WTC11 (cell line): ENCODE results near the gene COBL. TPM values are rescaled to one million over a fixed set of nuclear protein-coding genes. Genes with fewer than 3 reads are reported as not detected.

Source experiments
- ATAC-seq: fragments of 200-7000 bp; cut with Tn5 transposase; 2 replicates; pipeline ENCODE4 v1.10.0; 2021; ENCODE audit warnings: mild to moderate bottlenecking, moderate library complexity
- CTCF ChIA-PET: fragments of 300-600 bp; sonication (Branson Sonifier 250); formaldehyde crosslinking; loops from one replicate; lab custom pipeline; 2021; ENCODE audit warnings: antibody characterized with exemption; lab: Charles Lee
- POLR2A ChIA-PET: fragments of 350-600 bp; sonication (Branson Sonifier 250); formaldehyde crosslinking; loops from one replicate; lab custom pipeline; 2021; ENCODE audit warnings: antibody characterized with exemption; lab: Charles Lee
- DNase-seq: peaks from one replicate; pipeline ENCODE4 v3.0.0; 2021; ENCODE audit warnings: low spot score
- H3K27ac Mint-ChIP-seq: 2 replicates; pipeline ENCODE4 v1.8.0; 2021; ENCODE audit warnings: mixed read lengths
- H3K27me3 Mint-ChIP-seq: 2 replicates; pipeline ENCODE4 v1.8.0; 2021; ENCODE audit warnings: low read depth, mild to moderate bottlenecking, moderate library complexity, mixed read lengths
- H3K36me3 Mint-ChIP-seq: 2 replicates; pipeline ENCODE4 v1.8.0; 2021; ENCODE audit warnings: mixed read lengths
- H3K4me1 Mint-ChIP-seq: 2 replicates; pipeline ENCODE4 v1.8.0; 2022; ENCODE audit warnings: mixed read lengths
- H3K4me3 Mint-ChIP-seq: 2 replicates; pipeline ENCODE4 v1.8.0; 2021; ENCODE audit warnings: mild to moderate bottlenecking, moderate library complexity, mixed read lengths
- H3K9me3 Mint-ChIP-seq: 2 replicates; pipeline ENCODE4 v1.8.0; 2021; ENCODE audit warnings: mixed read lengths
- E2F1 ChIP-seq: sonication (generic); formaldehyde crosslinking; IDR thresholded peaks from 2 replicates; pipeline ENCODE4 v1.8.0; 2022; ENCODE audit warnings: mild to moderate bottlenecking, missing genetic modification reagents
- FOXP4 ChIP-seq: sonication (generic); formaldehyde crosslinking; IDR thresholded peaks from 2 replicates; pipeline ENCODE4 v1.8.0; 2022; ENCODE audit warnings: mild to moderate bottlenecking, missing genetic modification reagents
- JAZF1 ChIP-seq: fragments of 250-450 bp; sonication (Bioruptor Pico); IDR thresholded peaks from 2 replicates; pipeline ENCODE4 v1.9.0; 2021; ENCODE audit warnings: moderate library complexity, mild to moderate bottlenecking, inconsistent platforms
- NFE2L1 ChIP-seq: sonication (generic); formaldehyde crosslinking; IDR thresholded peaks from 2 replicates; pipeline ENCODE4 v1.8.1; 2023; ENCODE audit warnings: missing genetic modification reagents
- NR1H2 ChIP-seq: sonication (generic); formaldehyde crosslinking; IDR thresholded peaks from 2 replicates; pipeline ENCODE4 v1.9.0; 2021; ENCODE audit warnings: mild to moderate bottlenecking, moderate library complexity, missing genetic modification reagents
- PRDM15 ChIP-seq: sonication (generic); formaldehyde crosslinking; IDR thresholded peaks from 2 replicates; pipeline ENCODE4 v1.8.0; 2022; ENCODE audit warnings: missing genetic modification reagents
- RORB ChIP-seq: fragments of 250-450 bp; sonication (Bioruptor Pico); IDR thresholded peaks from 2 replicates; pipeline ENCODE4 v1.9.0; 2021; ENCODE audit warnings: mild to moderate bottlenecking
- TEAD4 ChIP-seq: sonication (generic); formaldehyde crosslinking; IDR thresholded peaks from 2 replicates; pipeline ENCODE4 v1.8.0; 2022; ENCODE audit warnings: mild to moderate bottlenecking, missing genetic modification reagents
- TP53 ChIP-seq: sonication (generic); formaldehyde crosslinking; IDR thresholded peaks from 2 replicates; pipeline ENCODE4 v1.8.1; 2023; ENCODE audit warnings: mild to moderate bottlenecking, missing genetic modification reagents
- ZNF263 ChIP-seq: sonication (generic); formaldehyde crosslinking; IDR thresholded peaks from 2 replicates; pipeline ENCODE4 v1.8.1; 2022; ENCODE audit warnings: low read depth, mild to moderate bottlenecking, moderate library complexity, missing genetic modification reagents
- ZNF416 ChIP-seq: fragments of 250-450 bp; sonication (Bioruptor Pico); IDR thresholded peaks from 2 replicates; pipeline ENCODE4 v1.9.0; 2021; ENCODE audit warnings: mild to moderate bottlenecking, inconsistent platforms
- total RNA-seq: library from RNA; stranded (reverse); gene quantifications from 3 replicates; pipeline ENCODE4 v1.2.3, GENCODE V29; 2021
- TF ChIP-seq, protein P1 (sequence below): fragments of 250-450 bp; sonication (Bioruptor Pico); IDR thresholded peaks from 2 replicates; pipeline ENCODE4 v1.9.0; 2021; ENCODE audit warnings: mild to moderate bottlenecking, borderline replicate concordance
- TF ChIP-seq, protein P2 (sequence below): sonication (generic); formaldehyde crosslinking; IDR thresholded peaks from 2 replicates; pipeline ENCODE4 v1.8.1; 2022; ENCODE audit warnings: low read depth, missing genetic modification reagents, borderline replicate concordance

Gene COBL
- total RNA-seq, 1 experiment from 2014 or later, result 36.5 TPM

- CTCF ChIA-PET, result interaction anchor here (1.1 to 1.7 kb wide), 2 partner anchors 90 to 91 kb away, joined by 4 to 5 read pairs; no protein-coding TSS in a partner anchor
- Mint-ChIP-seq H3K27me3 (no peaks in the 10 kb centered on the region), H3K27ac (no peak overlapping the region), H3K36me3 (no peaks in the 10 kb centered on the region), H3K9me3 (no peaks in the 10 kb centered on the region), H3K4me3 (no peak overlapping the region), H3K4me1 (peaks cover 21% of the 10 kb centered on the region)
- no peak for TF ChIP-seq FOXP4 (CRISPR knock-in tag)
- TF ChIP-seq RORB, result no peak
- TF ChIP-seq ZNF416 (CRISPR knock-in tag), result no peak
- TF ChIP-seq ZNF263 (CRISPR knock-in tag), result no peak
- TF ChIP-seq, protein P1, sequence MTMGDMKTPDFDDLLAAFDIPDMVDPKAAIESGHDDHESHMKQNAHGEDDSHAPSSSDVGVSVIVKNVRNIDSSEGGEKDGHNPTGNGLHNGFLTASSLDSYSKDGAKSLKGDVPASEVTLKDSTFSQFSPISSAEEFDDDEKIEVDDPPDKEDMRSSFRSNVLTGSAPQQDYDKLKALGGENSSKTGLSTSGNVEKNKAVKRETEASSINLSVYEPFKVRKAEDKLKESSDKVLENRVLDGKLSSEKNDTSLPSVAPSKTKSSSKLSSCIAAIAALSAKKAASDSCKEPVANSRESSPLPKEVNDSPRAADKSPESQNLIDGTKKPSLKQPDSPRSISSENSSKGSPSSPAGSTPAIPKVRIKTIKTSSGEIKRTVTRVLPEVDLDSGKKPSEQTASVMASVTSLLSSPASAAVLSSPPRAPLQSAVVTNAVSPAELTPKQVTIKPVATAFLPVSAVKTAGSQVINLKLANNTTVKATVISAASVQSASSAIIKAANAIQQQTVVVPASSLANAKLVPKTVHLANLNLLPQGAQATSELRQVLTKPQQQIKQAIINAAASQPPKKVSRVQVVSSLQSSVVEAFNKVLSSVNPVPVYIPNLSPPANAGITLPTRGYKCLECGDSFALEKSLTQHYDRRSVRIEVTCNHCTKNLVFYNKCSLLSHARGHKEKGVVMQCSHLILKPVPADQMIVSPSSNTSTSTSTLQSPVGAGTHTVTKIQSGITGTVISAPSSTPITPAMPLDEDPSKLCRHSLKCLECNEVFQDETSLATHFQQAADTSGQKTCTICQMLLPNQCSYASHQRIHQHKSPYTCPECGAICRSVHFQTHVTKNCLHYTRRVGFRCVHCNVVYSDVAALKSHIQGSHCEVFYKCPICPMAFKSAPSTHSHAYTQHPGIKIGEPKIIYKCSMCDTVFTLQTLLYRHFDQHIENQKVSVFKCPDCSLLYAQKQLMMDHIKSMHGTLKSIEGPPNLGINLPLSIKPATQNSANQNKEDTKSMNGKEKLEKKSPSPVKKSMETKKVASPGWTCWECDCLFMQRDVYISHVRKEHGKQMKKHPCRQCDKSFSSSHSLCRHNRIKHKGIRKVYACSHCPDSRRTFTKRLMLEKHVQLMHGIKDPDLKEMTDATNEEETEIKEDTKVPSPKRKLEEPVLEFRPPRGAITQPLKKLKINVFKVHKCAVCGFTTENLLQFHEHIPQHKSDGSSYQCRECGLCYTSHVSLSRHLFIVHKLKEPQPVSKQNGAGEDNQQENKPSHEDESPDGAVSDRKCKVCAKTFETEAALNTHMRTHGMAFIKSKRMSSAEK (CRISPR knock-in tag), result no peak
- no peak for TF ChIP-seq NR1H2
- TF ChIP-seq, protein P2, sequence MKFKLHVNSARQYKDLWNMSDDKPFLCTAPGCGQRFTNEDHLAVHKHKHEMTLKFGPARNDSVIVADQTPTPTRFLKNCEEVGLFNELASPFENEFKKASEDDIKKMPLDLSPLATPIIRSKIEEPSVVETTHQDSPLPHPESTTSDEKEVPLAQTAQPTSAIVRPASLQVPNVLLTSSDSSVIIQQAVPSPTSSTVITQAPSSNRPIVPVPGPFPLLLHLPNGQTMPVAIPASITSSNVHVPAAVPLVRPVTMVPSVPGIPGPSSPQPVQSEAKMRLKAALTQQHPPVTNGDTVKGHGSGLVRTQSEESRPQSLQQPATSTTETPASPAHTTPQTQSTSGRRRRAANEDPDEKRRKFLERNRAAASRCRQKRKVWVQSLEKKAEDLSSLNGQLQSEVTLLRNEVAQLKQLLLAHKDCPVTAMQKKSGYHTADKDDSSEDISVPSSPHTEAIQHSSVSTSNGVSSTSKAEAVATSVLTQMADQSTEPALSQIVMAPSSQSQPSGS (CRISPR knock-in tag), result no peak
- ATAC-seq (no peak), DNase-seq (no peak)
- POLR2A ChIA-PET, result interaction anchor here (1.1 kb wide), 1 partner anchor 9 kb away, joined by 3 read pairs; no protein-coding TSS in a partner anchor
Measured at GRCh38 chr7:51071427-51071826, 245.2 kb downstream of the COBL start.

DNA sequence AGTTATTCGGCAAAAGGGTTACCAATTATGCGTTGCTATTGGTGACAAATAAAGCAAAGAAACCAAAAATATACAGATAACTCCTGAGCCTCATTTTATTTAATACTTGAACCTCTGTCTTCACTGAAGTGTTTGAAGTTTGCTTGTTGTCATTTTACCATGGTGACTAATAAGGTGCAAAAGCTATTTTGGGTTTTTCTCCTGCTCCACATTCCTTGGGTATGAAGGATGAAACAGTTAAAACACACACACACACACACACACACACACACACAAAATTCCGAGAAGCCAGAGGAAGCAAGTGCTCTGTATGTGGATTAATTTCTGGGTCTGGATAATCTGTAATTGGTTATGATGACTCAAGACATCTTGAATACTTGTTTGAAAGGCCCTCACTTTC, 246.5 kb downstream of the COBL start:
- no peak for TF ChIP-seq PRDM15 (CRISPR knock-in tag)
- no peak for TF ChIP-seq JAZF1 (CRISPR knock-in tag)
- no peak for TF ChIP-seq TEAD4 (CRISPR knock-in tag)
- TF ChIP-seq TP53 (CRISPR knock-in tag), result no peak
- no peak for TF ChIP-seq E2F1 (CRISPR knock-in tag)
- TF ChIP-seq ZNF416 (CRISPR knock-in tag), result no peak
- TF ChIP-seq NFE2L1 (CRISPR knock-in tag), result no peak
- no peak overlapping the region for H3K4me3 Mint-ChIP-seq
- ATAC-seq, result no peak
- DNase-seq, result no peak
- ChIA-PET CTCF (interaction anchor here (1.1 kb wide), 1 partner anchor 93 kb away, joined by 4 read pairs; no protein-coding TSS in a partner anchor), POLR2A (no interaction called here)
- H3K36me3 Mint-ChIP-seq, result peaks cover 8% of the 10 kb centered on the region
- H3K9me3 Mint-ChIP-seq, result peaks cover 7% of the 10 kb centered on the region
- peaks cover 13% of the 10 kb centered on the region for H3K4me1 Mint-ChIP-seq
- H3K27ac Mint-ChIP-seq, result no peak overlapping the region
- no peaks in the 10 kb centered on the region for H3K27me3 Mint-ChIP-seq
